Natural killer cell (primary cell): ENCODE results near the gene ZNF276. TPM values are rescaled to one million over a fixed set of nuclear protein-coding genes. Genes with fewer than 3 reads are reported as not detected.
"Not testable (repeated sequence)": the region's sequence is repeated elsewhere in the genome, so short reads cannot be mapped to it uniquely, and the experiment has no call there.

Source experiments
- ATAC-seq, 3 donors: fragments of 150-1000 bp in 2 of 3; fragments of 200-7000 bp in 1 of 3; cut with Tn5 transposase; 1 replicate in 1 of 3; 2 replicates in 2 of 3; pipeline ENCODE4 v1.10.0; 2021; ENCODE audit warnings: mild to moderate bottlenecking in 2 of 3, moderate library complexity in 2 of 3
- DNase-seq, 2 donors: peaks; one replicate each; pipeline versions ENCODE4 v3.0.0 to v3.0.0-alpha.2; 2013 to 2021; ENCODE audit warnings: mixed read lengths in 1 of 2
- H3K27ac ChIP-seq: one replicate; pipeline ENCODE4 v1.5.1; 2013; ENCODE audit warnings: mild to moderate bottlenecking, low read length
- H3K27me3 ChIP-seq: one replicate; pipeline ENCODE4 v1.6.1; 2013; ENCODE audit warnings: low read length; ENCODE audit not compliant: control insufficient read depth, insufficient read depth
- H3K36me3 ChIP-seq: one replicate; pipeline ENCODE4 v1.6.1; 2013; ENCODE audit warnings: low read length; ENCODE audit not compliant: control insufficient read depth, insufficient read depth
- H3K4me1 ChIP-seq: one replicate; pipeline ENCODE4 v1.6.1; 2013; ENCODE audit warnings: low read length; ENCODE audit not compliant: control insufficient read depth, insufficient read depth
- H3K4me3 ChIP-seq: one replicate; pipeline ENCODE4 v1.5.1; 2013; ENCODE audit warnings: low read length
- H3K9me3 ChIP-seq: one replicate; pipeline ENCODE4 v1.6.1; 2013; ENCODE audit warnings: low read length; ENCODE audit not compliant: control insufficient read depth, insufficient read depth
- H3K27ac Mint-ChIP-seq, 2 donors: one replicate each; pipeline ENCODE4 v1.8.0; 2022; ENCODE audit warnings: mild to moderate bottlenecking in 2 of 2, mixed read lengths in 2 of 2, moderate library complexity in 1 of 2
- H3K27me3 Mint-ChIP-seq, 2 donors: one replicate each; pipeline ENCODE4 v1.8.0; 2022; ENCODE audit warnings: low read depth in 2 of 2, mixed read lengths in 2 of 2
- H3K36me3 Mint-ChIP-seq: one replicate; pipeline ENCODE4 v1.8.0; 2022; ENCODE audit warnings: mixed read lengths
- H3K4me1 Mint-ChIP-seq, 2 donors: one replicate each; pipeline ENCODE4 v1.8.0; 2022; ENCODE audit warnings: mixed read lengths in 2 of 2
- H3K4me3 Mint-ChIP-seq: one replicate; pipeline ENCODE4 v1.8.0; 2022; ENCODE audit warnings: mild to moderate bottlenecking, moderate library complexity, mixed read lengths
- H3K9me3 Mint-ChIP-seq, 2 donors: one replicate each; pipeline ENCODE4 v1.8.0; 2022; ENCODE audit warnings: mixed read lengths in 2 of 2
- WGBS: methylation state at CpG from one replicate; pipeline ENCODE4 v1.1.7; 2013; ENCODE audit warnings: missing lambda C conversion rate; ENCODE audit not compliant: insufficient coverage; 5-methylcytosine and 5-hydroxymethylcytosine counted together
- intact Hi-C: fragments of 100-400 bp; cut with micrococcal nuclease; formaldehyde crosslinking; loops from one replicate; pipeline ENCODE4 v1.14.2; 2022
- total RNA-seq, 4 donors: library from RNA; stranded (reverse); fragments of 120-200 nt in 1 of 4; gene quantifications; one replicate each; pipeline versions ENCODE4 v1.2.3 to v1.2.4, GENCODE V29; 2013 to 2022
- TF ChIP-seq, protein P1 (sequence below): fragments of 200-600 bp; IDR thresholded peaks from one replicate; pipeline ENCODE4 v1.8.0; 2022; ENCODE audit warnings: antibody characterized with exemption

Gene ZNF276
- total RNA-seq, 3 donors from 2014 or later (not counting 1 experiment from before 2014, with no cell fraction given): 146 to 206 (median 186) TPM

DNA sequence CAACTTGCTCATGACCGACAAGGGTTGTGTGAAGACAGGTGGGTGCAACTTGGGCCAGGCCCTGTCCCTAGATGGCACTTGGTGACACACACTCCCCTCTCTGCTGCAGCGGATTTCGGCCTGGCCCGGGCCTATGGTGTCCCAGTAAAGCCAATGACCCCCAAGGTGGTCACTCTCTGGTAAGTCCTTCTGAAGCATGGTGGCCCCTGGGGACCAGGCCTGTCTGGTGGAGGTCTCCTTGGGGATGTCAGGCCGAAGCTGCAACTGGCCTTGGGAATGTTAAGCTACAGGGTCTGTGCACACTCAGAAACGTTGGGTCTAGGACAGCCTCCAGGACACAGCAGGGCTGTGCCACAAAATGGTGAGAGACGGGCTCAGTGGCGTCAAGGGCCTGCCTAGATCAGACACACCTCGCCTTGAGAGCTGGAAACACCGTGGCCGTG is 28.0 kb upstream of the ZNF276 start:
- H3K27ac Mint-ChIP-seq: no peak overlapping the region
- no peaks in the 10 kb centered on the region for H3K27me3 ChIP-seq
- ATAC-seq (no peak), DNase-seq (no peak)
- H3K9me3 ChIP-seq: no peaks in the 10 kb centered on the region
- peaks cover 12 to 33% of the 10 kb centered on the region in 2 donors for H3K4me1 Mint-ChIP-seq
- intact Hi-C loops: no loop called here
- no peak overlapping the region for H3K4me3 Mint-ChIP-seq
- H3K36me3 Mint-ChIP-seq: no peaks in the 10 kb centered on the region
- peaks cover 30% of the 10 kb centered on the region for H3K4me1 ChIP-seq
- no peak overlapping the region for H3K27ac ChIP-seq
- no peaks in the 10 kb centered on the region for H3K9me3 Mint-ChIP-seq
- 96% methylated on average over 11 of the region's 11 CpGs for WGBS
- H3K4me3 ChIP-seq: no peak overlapping the region
- H3K36me3 ChIP-seq: peaks cover 38% of the 10 kb centered on the region
- no peaks in the 10 kb centered on the region for H3K27me3 Mint-ChIP-seq
- TF ChIP-seq, protein P1, sequence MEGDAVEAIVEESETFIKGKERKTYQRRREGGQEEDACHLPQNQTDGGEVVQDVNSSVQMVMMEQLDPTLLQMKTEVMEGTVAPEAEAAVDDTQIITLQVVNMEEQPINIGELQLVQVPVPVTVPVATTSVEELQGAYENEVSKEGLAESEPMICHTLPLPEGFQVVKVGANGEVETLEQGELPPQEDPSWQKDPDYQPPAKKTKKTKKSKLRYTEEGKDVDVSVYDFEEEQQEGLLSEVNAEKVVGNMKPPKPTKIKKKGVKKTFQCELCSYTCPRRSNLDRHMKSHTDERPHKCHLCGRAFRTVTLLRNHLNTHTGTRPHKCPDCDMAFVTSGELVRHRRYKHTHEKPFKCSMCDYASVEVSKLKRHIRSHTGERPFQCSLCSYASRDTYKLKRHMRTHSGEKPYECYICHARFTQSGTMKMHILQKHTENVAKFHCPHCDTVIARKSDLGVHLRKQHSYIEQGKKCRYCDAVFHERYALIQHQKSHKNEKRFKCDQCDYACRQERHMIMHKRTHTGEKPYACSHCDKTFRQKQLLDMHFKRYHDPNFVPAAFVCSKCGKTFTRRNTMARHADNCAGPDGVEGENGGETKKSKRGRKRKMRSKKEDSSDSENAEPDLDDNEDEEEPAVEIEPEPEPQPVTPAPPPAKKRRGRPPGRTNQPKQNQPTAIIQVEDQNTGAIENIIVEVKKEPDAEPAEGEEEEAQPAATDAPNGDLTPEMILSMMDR: no peak

DNA sequence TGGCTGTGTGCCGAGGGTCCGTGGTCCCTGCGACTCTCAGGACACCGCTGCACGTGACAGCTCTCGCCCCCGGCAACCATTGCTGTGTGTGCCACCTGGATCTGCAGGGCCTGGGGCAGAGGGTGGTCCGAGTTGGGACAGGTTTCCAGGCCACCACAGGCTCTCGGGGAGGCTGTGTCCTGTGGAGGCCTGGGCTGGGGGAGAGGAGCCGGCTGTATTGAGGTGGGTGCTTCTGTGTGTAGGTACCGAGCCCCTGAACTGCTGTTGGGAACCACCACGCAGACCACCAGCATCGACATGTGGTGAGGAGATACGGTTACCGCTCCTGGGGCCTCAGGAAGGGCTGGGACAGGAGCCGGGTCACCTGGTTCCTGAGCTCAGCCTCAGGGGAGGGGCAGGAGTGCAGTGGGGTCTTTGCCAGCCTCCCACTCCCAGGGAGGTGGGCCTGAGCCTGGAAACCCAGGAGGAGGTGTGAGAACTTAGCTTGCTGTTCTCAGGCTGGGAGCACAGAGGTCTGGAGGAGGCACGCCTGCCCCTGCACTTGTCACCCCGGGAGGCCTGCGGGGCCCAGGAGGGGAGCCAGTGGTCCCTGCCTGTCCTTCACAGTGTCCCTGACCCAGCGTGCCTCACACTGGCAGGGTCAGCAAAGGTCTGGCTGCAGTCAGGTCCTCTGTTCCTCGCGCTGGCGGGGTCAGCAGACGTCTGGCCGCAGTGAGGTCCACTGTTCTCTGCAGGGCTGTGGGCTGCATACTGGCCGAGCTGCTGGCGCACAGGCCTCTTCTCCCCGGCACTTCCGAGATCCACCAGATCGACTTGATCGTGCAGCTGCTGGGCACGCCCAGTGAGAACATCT is 27.2 kb upstream of the ZNF276 start:
- Histone ChIP-seq H3K27ac (no peak overlapping the region), H3K27me3 (no peaks in the 10 kb centered on the region), H3K36me3 (peaks cover 38% of the 10 kb centered on the region), H3K4me3 (no peak overlapping the region), H3K4me1 (peaks cover 30% of the 10 kb centered on the region), H3K9me3 (no peaks in the 10 kb centered on the region)
- H3K4me3 Mint-ChIP-seq: peak overlapping the region; percentile 2
- TF ChIP-seq, protein P1: no peak
- ATAC-seq: no peak
- DNase-seq: no peak
- no peaks in the 10 kb centered on the region for H3K27me3 Mint-ChIP-seq
- H3K9me3 Mint-ChIP-seq: no peaks in the 10 kb centered on the region
- H3K27ac Mint-ChIP-seq: no peak overlapping the region
- 92% methylated on average over 32 of the region's 32 CpGs for WGBS
- no peaks in the 10 kb centered on the region for H3K36me3 Mint-ChIP-seq
- intact Hi-C loops: no loop called here
- peaks cover 12 to 33% of the 10 kb centered on the region in 2 donors for H3K4me1 Mint-ChIP-seq

DNA sequence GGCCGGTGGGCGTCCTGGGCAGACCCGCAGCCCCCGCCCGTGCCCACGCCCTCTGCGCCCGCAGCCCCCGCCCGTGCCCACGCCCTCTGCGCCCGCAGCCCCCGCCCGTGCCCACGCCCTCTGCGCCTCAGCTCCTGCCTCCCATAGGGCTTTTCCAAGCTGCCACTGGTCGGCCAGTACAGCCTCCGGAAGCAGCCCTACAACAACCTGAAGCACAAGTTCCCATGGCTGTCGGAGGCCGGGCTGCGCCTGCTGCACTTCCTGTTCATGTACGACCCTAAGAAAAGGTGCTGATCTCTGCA is 26.6 kb upstream of the ZNF276 start:
- H3K27me3 Mint-ChIP-seq, H3K4me3 Mint-ChIP-seq, H3K4me3 ChIP-seq, DNase-seq, H3K27ac Mint-ChIP-seq, H3K27me3 ChIP-seq, H3K9me3 Mint-ChIP-seq, ATAC-seq, intact Hi-C loops, H3K36me3 Mint-ChIP-seq, H3K9me3 ChIP-seq, H3K27ac ChIP-seq: not testable (repeated sequence)
- H3K4me1 ChIP-seq: peaks cover 32% of the 10 kb centered on the region
- H3K36me3 ChIP-seq: peaks cover 38% of the 10 kb centered on the region
- peaks cover 12 to 33% of the 10 kb centered on the region in 2 donors for H3K4me1 Mint-ChIP-seq
- WGBS: 93% methylated on average over 23 of the region's 23 CpGs

DNA sequence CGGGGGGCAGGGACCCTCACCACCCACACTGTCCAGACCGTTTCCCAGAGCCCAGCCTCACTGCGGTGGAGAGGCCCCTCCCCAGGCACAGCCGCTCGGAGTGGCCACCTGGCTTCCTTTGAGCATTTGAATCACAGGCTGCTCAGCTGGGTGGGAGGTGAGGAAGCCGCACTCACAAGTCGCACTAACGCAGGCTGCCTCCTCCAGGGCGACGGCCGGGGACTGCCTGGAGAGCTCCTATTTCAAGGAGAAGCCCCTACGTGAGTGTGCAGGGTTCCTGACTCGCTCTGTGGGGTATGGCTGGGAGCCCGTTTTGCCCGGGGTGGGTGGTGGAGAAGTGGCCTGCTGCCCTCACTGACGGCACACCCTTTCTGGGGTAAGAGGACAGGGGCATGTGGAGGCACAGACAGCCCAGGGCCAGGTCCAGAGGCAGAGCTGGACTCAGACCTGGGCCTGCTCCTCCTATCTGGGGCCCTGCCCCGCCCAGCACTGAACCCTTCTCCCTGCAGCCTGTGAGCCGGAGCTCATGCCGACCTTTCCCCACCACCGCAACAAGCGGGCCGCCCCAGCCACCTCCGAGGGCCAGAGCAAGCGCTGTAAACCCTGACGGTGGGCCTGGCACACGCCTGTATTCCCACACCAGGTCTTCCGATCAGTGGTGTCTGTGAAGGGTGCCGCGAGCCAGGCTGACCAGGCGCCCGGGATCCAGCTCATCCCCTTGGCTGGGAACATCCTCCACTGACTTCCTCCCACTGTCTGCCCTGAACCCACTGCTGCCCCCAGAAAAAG is 26.1 kb upstream of the ZNF276 start:
- Mint-ChIP-seq H3K4me1 (peaks cover 12 to 36% of the 10 kb centered on the region in 2 donors), H3K27ac (no peak overlapping the region), H3K4me3 (peak overlapping the region; percentile 37), H3K9me3 (no peaks in the 10 kb centered on the region), H3K36me3 (no peaks in the 10 kb centered on the region), H3K27me3 (no peaks in the 10 kb centered on the region)
- peaks cover 38% of the 10 kb centered on the region for H3K36me3 ChIP-seq
- ATAC-seq (no peak), DNase-seq (no peak)
- TF ChIP-seq, protein P1: no peak
- H3K27ac ChIP-seq: no peak overlapping the region
- H3K4me1 ChIP-seq: peaks cover 38% of the 10 kb centered on the region
- no peak overlapping the region for H3K4me3 ChIP-seq
- WGBS: 94% methylated on average over 31 of the region's 31 CpGs
- H3K9me3 ChIP-seq: no peaks in the 10 kb centered on the region
- H3K27me3 ChIP-seq: no peaks in the 10 kb centered on the region
- intact Hi-C loops: no loop called here
